GM18517 (cell line): ENCODE data around the gene TICAM1.

Experiments
- ATAC-seq: cut with Tn5 transposase; IDR thresholded peaks from one replicate; pipeline ENCODE4 v1.9.1; 2021; ENCODE audit warnings: mild to moderate bottlenecking, moderate library complexity; ENCODE audit not compliant: unreplicated experiment

The TICAM1 gene

GRCh38 chr19:4773047-4773640, 58.4 kb downstream of the TICAM1 start:
- no peak for ATAC-seq

- ATAC-seq = no peak
Measured at GRCh38 chr19:4772566-4772965, 58.9 kb downstream of the TICAM1 start.

GRCh38 chr19:4768934-4769777, 62.4 kb downstream of the TICAM1 start:
- no peak for ATAC-seq
